GM13977 (cell line): Measurements from ENCODE around the gene WWOX.

Source experiments
- DNase-seq: peaks from one replicate; pipeline ENCODE4 v3.0.0; 2012; ENCODE audit warnings: low spot score
- in situ Hi-C: fragments of 300-500 bp; cut with MboI; formaldehyde crosslinking; loops from one replicate; pipeline ENCODE4 v1.12.0; 2022; ENCODE audit warnings: low sequenced_read_pairs, low pct_unique_long_range_greater_than_20kb, mixed read lengths, inconsistent platforms; ENCODE audit not compliant: unreplicated experiment
- TF ChIP-seq, protein P1 (sequence below): IDR thresholded peaks from 2 replicates; pipeline ENCODE4 v1.5.1; 2012; ENCODE audit warnings: mild to moderate bottlenecking, control low read depth; ENCODE audit not compliant: insufficient read depth; ENCODE audit errors: extremely low read depth, missing control alignments

Gene WWOX

DNA sequence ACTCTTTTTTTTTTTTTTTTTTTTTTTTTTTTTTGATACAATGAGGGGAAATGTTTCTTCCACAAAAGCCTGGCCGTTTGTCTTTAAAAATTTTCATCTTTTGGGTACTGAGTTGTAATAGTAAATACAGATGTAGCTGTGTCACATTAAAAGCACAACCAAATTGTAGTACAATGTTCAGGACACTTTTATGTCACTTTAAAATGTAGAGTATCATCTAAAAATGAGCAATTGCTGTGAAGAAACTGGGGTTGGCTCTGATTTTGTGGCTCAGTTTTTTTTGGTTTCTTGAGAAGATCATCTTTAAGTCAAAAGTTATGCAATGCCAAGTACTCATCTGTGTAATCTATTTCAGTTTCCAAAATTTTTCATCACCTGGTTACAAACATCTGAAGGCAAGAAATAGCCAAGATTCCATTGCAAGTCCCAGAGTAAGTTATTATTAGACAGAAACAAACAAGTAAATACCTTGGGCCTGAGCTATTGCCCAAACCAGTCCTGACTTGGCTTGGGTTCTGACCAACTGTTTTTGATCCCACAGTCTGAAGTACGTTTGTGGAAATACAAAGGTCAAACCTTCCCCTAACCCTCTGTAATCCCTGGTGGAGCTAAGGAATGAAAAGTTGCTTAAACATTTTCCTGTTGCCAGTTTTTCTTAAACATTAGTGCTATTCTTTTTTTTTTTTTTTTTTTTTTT lies 717.2 kb downstream of the WWOX start:
- in situ Hi-C loops = no loop called here
- DNase-seq = no peak
- TF ChIP-seq, protein P1, sequence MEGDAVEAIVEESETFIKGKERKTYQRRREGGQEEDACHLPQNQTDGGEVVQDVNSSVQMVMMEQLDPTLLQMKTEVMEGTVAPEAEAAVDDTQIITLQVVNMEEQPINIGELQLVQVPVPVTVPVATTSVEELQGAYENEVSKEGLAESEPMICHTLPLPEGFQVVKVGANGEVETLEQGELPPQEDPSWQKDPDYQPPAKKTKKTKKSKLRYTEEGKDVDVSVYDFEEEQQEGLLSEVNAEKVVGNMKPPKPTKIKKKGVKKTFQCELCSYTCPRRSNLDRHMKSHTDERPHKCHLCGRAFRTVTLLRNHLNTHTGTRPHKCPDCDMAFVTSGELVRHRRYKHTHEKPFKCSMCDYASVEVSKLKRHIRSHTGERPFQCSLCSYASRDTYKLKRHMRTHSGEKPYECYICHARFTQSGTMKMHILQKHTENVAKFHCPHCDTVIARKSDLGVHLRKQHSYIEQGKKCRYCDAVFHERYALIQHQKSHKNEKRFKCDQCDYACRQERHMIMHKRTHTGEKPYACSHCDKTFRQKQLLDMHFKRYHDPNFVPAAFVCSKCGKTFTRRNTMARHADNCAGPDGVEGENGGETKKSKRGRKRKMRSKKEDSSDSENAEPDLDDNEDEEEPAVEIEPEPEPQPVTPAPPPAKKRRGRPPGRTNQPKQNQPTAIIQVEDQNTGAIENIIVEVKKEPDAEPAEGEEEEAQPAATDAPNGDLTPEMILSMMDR = no peak

DNA sequence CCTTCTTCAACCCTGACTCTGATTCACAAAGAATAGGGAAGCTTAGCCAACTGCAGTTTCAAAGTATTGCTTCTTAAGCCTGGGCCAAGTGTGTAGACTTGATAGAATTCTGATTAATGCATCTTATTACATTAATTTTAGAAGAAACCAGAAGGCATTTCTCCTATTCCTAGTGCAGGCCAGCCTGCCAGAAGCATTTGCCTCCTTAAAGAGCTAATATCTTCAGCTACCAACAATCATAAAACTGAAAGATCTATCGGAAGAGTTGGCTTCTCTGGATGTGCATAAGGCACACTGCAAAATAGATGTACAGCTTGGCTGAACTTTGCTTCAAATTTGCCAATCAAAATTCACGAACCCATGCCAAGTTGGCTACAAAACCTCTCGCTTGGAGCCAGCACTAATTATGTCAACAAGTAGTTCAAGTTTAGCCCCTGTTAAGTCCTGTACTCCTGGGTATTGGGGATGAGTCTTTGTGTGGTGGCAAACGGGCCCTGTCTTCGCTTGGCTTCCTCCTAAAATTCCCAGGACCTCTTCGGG lies 717.8 kb downstream of the WWOX start:
- TF ChIP-seq, protein P1 = no peak
- DNase-seq = no peak
- in situ Hi-C loops = no loop called here

DNA sequence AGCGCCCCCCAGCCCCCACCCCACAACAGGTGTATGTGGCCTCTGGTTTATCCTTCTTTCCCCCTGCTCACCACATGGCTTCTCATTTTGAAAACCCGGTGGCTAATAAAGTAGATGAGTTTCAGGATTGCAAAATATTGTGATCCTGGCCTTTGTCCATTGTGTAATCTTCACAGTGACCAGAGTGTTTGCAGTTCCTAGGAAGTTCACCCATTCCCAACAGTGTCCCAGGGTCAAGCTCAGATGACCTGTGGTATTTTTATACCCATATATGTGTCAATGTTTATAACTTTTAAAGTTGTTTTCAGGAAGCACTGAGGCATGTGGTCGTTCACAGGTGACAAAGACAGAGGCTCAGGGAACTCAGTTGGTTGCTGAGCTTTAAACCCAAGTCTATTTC lies 721.9 kb downstream of the WWOX start:
- in situ Hi-C loops = no loop called here
- TF ChIP-seq, protein P1 = no peak
- DNase-seq = no peak

DNA sequence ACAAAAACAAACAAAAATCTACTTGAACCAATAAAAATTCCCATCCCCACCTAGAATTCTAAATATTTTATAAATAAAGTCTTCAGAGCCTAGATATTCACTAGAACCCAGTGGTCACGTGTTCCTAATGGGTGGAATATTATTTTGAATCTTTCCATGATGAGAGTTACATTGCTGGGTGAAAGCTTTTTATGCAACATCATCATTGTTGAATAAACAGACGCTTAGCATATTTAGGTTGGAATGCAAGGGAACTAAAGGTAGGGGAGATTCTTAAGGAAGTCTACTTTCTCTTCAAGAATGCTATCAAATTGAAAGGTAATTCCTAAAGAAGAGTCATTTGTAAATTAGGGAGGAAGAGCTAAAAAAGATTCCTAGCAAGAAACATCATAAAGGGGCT lies 723.1 kb downstream of the WWOX start:
- in situ Hi-C loops = no loop called here
- no peak for DNase-seq
- TF ChIP-seq, protein P1 = no peak

DNA sequence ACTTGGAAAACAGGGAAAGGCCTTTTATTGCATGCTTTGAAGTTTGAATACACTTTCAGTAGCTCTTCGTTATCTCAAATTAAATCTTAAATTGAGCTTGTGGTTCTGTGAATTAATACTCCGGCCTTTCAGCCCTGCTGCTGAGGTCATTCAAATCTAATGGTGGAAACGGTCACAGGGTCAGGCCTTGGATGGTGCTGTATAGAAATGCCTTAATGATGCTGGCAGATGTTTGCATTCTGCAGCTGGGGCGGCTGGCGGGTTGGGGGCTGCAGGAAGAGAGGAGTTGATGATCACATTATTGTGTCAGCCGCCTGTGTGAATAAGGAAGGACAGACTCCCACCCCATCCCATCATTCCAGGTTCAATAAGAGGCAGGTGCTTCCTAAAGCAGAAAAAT lies 723.6 kb downstream of the WWOX start:
- TF ChIP-seq, protein P1 = no peak
- in situ Hi-C loops = no loop called here
- DNase-seq = no peak

DNA sequence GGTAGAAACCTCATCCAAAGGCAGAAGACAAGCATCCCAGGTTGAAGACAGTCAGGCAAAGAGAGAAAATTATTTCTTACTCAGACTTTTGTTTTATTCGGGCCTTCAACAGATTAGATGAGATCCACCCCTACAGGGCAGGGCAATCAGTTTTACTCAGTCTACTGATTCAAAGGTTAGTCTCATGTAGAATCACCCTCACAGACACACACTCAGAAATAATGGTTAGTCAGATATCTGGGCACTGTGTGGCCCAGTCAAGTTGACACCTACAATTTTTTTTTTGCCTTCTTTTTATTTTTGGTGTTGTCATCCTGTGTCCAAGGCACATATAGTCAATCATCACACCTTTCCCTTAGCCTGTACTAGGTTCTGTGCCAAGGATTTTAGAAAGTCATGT lies 729.8 kb downstream of the WWOX start:
- in situ Hi-C loops = no loop called here
- DNase-seq = no peak
- TF ChIP-seq, protein P1 = no peak

DNA sequence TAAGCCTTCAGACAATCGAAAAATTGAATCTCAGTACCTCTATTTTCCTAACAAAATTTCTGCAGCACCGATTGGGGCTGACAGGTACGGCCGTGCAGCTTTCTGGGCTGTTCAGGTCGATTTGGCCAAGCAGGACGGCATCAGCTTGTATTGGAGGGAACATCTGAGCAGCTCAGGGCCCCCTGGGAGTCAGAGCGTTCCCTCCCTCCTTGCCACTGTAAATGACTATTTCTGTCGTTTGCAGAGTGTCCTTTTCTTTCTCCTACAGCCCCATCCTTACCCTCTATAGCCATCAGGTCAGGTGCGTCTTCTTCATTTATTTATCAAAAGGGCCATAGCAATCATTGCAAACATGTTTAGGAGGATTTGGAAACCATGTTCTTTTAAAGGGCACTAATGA lies 731.1 kb downstream of the WWOX start:
- in situ Hi-C loops = no loop called here
- TF ChIP-seq, protein P1 = no peak
- DNase-seq = no peak
